HG03097 (cell line): ENCODE data around the gene NOS1.
"Not testable (repeated sequence)": the region's sequence is repeated elsewhere in the genome, so short reads cannot be mapped to it uniquely, and the experiment has no call there.

ENCODE experiments used
- ATAC-seq: cut with Tn5 transposase; IDR thresholded peaks from one replicate; pipeline ENCODE4 v1.9.1; 2021; ENCODE audit not compliant: unreplicated experiment, low FRiP score

The NOS1 gene

DNA sequence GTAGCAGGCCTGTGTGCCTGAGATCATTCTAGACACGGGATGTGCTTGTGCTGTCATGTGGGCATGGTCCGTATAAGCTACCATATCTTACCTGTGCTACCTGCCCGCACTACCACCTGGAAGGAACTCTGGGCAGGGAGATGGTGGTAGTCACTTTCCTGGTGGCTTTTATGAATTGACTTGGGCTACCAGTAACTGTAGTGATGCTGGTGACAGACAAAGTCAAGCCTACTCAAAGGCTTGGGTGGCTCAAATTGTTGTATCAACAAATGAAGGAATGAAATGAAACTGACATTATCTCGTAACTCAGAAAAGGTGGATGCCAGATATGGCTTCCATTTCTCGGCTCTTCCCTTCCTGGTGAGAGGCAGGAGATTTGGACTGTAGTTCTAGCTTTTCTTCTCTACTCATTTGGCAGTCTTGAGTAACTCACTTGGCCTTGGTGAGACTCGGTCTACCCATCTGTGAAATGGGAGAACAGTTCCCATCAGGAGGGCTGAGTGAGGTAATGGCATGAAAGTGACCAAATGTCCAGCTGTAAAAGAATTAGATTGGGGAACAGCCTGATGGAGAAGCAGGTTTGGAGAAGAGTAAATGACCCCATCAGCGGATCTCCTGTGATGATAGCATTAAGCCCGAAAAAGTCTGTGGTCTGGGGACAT is 81.3 kb downstream of the NOS1 start:
- no peak for ATAC-seq

DNA sequence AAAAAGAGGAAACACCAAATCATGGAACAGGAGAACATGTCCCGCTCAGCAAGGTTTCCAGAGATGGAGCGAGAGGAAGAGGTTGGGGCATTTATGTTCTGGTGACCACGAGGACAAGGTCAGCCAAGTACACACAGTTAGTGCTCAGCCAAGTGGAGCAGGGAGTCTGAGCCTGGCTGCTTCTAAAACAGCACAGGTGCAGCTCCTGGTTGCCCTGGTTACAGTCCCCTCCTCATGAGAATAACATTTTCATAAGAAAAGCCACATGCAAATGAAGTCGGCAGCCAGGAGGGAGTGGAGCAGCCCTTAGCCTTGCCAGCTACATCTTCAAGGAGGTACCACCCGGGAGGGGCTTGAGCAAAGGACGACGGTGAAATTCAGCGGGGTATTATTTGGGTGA is 81.8 kb downstream of the NOS1 start:
- ATAC-seq = no peak

DNA sequence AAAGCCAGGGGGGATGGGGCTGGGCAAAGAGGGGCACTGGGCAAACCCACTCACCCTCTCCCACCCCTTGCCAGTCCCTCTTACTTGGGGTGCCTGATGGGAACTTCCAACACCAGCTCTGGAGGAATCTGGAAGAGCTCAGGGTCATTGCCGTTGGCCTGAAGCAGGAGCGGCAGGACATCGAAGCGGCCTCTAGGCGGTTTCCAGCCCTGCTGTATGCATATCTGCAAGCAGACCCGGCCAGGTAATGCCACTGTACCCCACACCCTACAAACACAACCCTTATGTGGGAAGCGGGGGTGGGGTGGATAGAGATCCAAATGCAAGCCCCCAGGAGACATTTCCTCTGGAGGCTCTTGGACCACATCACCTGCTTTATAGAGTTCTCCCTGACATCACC is 83.6 kb downstream of the NOS1 start:
- ATAC-seq = no peak

DNA sequence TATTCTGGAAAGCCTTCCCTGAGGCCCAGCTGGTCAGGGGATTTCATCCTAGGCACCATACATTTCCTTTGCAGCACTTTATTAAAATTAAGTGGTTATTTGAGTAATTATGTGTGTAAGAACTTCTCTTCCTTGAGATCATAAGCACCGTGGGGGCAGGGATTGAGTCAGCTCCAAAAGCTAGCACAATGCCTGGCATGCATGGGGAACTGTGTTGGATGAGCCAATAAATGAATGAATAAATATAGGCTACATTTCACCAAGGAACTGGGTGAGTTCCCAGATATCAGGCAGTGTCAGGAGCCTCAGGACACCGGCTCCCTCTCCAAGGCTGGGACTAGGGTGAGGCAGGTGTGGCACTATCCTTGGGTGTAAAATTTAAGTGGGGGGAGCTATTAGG is 88.3 kb downstream of the NOS1 start:
- ATAC-seq = no peak

DNA sequence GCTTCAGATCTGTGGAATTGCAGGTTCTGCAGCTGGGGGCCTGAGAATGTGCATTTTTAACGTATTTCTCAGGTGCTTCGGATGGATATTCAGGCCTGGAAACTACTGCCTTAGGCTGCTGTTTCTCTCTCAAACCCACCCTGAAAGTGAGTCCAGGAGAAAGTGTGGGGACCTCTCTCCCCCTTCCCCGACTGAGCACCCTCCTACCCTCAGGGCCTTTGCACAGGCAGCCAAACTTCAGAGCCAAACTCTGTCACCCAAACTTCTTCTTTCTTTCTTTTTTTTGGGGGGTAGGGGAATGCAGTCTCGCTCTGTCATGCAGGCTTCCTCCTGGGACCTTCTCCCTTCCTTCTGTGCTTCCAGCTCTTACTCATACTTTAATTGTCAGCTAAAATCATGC is 88.7 kb downstream of the NOS1 start:
- ATAC-seq = no peak

DNA sequence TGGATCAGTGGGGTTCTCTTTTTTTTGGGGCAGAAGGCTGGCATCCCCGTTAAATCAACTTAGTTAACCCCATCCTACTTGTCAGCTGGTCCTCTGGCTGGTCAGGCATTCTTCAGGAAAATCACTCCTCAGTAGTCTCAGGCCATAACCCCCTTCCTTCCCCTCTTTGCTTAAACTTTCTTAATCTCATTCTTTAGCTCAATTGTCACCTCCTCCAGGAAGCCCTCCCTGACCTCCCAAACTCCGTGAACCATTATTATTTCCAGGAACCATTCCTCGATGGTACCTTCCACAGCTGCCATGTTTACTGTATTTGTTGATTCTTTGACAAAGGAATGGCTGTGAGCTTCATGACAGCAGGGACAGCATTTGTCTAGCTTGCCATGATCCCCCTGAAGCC is 98.7 kb downstream of the NOS1 start:
- no peak for ATAC-seq

DNA sequence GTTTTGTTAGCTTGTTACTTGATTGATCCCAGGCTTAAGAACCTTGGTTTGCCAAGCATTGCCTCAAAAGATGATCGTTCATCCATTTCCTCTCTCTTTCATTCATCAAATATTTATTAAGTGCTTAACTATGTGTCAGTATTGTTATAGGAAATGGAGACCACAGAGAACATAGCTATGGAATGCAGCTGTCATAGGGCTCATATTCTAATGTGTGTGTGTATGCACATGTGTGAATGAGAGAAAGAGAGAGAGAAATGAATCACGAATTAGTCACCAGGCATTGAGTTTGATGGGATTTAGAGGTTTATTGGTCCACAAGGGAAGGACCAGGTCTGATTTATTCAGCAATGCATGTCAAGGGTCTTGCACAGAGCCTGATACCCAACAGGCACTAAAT is 100.2 kb downstream of the NOS1 start:
- ATAC-seq = no peak

DNA sequence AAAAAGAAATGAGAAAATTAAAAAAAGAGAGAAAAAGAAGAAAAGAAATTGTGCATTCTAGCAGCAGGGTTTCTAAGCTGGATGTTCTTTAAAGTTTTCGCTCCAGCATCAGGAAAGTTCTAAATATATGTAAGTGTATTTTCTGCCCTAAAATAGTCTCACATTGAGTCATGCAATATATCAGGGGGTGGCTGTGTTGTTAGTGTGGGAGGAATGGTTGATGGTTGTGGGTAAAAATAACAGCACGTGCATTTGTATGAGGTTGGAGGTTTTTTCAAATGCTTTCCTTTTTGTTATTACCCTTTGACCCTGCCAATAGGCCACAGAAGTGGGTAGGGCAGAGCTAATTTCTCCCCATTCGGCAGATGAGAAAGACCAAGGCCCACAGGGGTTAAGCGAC is 106.0 kb downstream of the NOS1 start:
- no peak for ATAC-seq

DNA sequence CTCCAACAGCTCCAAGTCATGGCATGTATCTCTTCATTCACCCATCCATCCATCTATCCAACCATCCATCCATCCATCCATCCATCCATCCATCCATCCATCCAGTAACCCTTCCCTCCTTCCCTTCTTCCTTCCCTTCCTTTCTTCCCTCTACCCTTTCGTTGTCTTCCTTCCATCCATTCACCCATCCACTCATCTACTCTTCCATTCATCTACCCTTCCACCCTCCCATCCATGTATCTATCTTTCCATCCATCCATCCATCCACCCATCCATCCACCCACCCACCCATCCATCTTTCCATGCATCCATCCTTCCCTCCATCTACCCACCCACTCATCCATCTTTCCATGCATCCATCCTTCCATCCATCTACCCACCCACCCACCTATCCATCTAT is 117.9 kb downstream of the NOS1 start:
- no peak for ATAC-seq

DNA sequence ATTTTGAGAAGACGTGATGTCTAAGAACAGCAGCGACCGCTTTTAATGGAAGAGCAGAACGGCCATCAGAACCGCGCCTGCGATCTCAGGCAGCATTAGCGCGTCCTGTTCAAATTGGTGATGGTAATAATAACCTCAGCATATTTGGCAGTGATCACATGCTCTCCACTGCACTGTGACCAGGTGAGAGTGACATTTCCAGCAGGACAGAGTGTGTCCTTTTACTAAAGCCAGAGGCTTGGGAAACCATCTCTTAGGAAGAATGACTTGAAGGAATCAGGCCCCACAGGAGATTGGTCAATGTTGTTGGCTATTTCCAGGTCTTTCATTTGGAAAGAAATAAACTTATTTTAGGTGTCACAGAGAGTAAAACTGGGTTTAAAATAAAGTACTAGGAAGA is 119.7 kb downstream of the NOS1 start:
- ATAC-seq = no peak

DNA sequence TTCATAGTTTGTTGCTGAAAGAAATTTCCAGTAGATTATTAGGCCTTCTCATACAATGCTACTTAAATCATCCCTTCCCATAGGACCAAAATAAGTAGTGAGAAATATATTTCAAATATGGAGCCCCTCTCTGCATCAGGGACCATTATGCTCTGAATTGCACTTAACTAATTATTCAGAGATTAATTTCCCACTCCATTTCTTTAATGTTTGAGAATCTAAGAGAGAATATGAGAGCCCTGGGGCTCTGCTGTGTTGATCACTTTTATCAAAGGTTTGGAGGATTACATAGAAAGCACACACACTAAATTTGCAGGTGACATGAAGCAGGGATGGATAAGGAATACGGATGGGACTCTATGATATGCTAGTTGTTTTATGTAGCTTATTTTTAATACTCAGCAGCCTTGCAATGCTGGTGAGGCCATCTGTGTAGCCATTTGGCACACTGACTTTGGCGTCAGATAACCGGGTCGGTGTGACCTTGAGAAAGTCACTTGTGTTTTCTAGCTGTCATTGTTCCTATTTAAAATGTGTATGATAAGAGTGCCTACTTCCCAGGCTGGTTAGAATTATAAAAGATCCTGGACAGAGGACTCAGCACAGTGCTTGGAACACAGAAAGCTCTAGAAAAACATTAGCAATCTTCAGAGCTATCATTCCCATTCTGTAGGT is 121.2 kb downstream of the NOS1 start:
- no peak for ATAC-seq

DNA sequence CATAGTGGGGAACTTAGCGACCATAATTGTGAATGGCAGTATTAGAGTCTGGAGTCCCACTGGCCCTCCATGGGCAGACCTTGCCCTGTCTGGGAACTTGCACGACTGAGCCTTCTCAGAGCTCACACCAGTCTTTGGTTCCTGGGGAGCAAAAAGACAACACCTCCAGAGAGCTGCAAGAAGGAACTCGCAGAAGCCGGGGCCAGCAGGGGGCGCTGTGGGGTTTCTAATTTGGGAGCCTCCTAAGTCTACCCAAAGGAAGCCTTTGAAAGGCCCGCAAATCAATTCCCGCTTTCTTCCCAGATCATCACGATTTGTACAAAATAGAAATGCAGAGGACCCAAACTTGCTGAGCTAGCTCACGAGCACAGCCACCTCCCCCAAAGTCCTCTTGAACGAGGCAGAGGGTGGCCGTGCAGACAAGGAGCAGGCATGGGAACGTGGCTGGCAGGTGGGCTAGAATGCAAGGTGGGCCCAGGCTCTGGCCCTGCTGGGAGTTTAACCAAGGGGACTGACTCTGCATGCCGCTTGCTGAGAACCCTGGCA is 124.9 kb downstream of the NOS1 start:
- no peak for ATAC-seq

DNA sequence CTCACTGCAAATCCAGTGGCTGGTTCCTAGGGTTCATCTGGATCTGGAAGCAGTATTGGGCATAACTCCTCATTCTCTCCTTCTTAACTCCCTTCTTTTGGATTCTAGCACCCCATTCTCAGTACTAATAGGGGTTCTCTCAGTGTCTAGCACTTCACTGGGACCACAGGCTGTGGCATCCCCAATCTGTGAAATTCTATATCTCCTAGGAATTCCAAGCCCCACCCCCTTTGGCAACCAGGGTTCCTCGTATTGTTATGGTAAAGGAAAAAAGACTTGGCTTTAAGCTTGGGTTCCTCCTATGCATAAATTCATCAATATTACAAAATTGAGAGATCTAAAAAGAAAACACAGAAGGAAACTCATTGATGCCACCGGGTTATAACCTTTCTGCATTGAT is 126.2 kb downstream of the NOS1 start:
- no peak for ATAC-seq

DNA sequence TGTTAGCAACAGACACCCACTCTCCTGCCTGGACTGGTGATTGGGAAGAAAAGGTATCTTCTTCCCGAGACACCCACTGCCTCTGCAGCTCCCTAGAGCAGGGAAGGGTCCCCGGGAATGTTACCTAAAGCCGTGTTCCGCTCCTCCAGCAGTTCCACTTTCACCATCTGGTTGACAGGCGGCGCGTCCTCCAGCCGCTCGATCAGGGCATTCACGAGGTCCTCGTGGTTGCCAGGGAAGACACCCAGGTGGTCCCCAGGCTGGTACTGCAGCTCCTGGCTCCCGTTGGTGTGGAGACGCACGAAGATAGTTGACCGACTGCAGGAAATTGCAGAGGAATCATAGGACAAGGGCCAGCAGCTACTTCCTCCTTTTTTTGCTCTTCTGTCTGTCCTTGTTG is 127.0 kb downstream of the NOS1 start:
- ATAC-seq = no peak

DNA sequence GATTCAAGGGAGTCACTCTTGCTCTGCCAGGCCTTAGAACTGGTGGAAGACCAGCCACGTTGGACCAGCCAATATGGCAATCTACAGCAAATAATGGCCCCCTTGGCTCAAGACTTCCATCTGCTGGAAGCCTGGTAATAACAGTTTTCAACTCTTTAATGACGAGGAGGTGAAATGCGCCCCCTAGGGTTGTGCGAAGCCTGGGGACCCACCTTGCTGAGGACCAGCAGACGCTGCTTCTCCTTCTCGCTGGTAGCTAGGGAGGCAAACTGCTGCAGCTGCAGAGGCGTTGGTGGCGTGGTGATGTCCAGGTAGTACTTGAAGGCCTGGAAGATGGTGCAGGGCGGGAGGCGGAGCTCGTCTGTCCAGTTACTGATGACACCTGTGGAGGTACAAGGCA is 129.7 kb downstream of the NOS1 start:
- ATAC-seq = no peak

DNA sequence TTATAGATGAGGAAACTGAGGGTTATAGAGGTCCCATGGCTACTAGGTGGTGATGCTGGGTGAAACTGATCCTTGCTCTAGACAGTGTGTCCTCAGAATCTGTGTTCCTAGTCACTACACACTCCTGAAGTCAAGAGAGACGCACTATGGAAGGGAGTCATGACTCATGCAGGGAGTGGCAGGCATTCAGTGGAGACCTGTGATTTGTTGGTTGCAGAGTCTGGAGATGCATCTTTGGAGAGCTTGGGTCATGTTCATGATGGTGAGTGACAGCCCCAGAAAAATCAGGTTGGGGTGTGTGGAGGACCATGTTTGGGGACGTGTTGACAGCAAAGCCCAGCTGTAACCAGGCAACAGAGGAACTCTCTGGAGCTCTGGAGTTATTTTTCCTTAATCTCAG is 133.2 kb downstream of the NOS1 start:
- ATAC-seq = no peak

DNA sequence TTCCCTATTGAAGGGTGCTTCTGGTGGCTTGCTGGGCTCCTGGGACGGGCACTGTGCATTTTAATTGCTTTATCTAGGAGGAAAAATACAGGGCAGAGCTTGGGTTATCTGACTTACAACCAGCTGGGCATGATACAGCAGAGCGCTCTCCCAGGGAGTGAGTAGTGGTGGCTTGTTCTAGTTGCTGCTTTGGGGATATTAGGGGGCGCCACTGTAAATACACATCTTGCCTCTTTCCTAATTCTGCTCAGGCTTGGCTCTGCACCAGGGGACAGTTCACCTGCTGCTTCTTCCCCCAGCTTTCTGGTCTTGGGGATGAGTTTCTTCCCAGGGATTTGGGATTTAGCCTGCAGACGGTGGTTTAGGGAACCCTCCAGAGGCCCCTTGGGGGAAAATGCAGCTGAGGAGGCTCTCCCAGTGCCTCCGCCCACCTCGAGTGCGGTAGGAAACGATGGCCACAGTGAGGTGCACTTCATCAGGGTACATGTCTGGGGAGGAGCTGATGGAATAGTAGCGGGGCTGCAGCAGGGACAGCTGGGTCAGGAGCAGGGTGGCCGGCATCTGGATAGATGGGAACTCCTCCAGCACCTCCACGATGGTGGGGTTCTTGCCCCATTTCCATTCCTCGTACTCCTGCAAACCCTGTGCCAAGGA is 134.3 kb downstream of the NOS1 start:
- ATAC-seq = no peak

DNA sequence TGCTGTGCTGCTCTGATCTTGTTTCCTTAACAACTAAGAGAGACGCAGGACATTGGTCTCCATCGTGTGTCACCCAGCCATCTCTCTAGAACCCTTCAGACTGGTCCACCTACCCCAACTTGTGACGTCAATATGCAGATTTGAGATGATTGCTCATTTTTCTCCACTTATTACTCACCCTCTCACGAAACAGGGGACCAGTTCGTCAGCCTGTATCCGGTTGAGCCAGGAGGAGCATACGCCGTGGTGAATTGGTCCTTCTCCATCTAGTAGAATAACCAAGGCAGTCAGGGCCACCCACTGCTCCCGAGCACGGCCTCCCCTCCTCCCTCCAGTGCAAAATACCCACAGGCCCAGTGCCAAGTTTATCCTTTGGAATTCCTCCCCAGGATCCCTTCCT is 134.9 kb downstream of the NOS1 start:
- no peak for ATAC-seq

DNA sequence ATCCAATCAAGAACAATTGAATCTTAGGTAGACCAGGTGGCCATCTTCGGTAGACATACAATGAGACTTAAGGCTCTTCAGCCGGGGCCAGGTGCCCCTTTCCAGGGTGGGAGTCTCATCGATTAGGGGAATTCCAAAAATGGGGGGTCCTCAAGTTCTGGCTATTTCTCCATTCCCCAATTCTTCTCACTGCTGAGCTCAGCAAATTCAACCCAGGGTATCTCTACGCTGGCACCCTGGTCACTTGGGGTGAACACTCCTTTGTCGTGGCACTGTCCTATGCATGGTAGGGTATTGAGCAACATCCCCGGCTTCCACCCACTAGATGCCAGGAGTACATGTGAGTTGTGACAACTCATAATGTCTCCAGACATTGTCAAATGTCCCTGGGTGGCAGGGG is 136.2 kb downstream of the NOS1 start:
- ATAC-seq = no peak

DNA sequence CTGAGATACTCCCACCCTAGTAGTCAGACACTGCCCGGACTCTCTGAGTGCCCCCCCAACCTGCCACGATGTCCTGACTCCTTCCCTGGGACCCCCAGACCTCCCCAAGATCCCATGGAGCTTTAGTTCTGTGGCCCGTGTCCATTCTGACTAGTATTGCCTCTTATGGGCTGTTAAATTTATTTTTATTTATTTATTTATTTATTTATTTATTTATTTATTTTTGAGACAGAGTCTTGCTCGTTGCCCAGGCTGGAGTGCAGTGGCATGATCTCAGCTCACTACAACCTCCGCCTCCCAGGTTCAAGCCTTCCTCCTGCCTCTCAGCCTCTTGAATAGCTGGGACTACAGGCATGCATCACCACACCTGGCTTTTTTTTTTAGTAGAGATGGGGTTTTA is 140.5 kb downstream of the NOS1 start:
- not testable (repeated sequence) for ATAC-seq

DNA sequence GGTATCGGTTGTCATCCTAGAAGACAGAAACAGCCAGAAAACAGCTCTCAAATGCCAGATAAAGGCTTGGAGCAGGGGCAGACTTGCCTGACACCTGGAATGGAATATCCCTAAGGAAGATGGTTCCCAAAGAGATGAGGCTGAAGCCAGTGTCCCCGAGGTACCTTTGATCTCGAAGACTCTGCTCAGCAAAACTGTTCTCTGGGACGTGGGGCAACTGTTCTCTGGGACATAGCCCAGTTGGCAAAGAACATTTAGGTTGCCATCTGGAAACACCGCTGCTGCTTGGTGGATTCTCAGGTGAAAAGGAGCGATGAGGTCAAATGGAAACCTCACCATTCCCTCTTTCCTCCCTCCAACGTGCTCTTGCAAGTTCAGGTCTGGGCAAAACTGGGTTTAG is 143.3 kb downstream of the NOS1 start:
- ATAC-seq = no peak

DNA sequence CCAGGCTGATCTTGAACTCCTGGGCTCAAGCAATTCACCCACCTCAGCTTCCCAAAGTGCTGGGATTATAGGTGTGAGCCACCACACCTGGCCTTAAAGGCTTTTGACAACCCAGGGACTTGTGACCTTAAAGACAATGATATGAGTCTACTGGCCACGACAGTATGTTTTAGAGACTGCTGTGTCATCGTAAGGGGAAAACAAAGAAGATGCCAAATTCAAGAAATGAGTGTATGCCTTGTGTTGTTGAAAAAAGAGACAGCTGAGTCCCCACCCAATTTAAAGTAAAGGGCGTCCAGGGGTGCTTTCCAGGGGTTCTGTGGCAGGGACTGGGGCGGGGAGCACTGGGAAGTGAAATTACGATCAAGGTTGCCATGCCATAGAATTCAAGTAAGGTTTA is 144.7 kb downstream of the NOS1 start:
- ATAC-seq = no peak
